ENCODE results near the gene CISD3.

The CISD3 gene

DNA sequence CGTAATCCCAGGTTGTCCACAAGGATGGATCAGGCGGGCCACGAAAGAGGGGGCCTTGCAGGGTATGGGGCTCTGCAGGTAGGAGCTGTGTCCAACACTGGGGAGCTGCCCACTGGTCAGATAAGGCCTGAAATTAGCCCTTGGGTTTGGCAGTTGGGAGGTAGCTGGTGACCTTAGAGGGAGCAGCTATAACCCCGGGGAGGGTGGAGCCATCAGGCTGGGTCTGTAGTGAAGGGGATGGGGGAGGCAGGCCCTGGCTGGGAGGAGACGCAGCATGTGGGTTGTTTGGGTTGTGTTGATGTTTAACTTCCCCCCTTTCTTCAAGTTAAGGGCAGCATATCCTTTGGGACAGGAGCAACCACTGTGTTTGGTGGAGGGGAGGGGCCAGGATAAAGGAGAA is 19.2 kb upstream of the CISD3 start:
- no peak for DNase-seq (ENCODE audit: extremely low read depth, insufficient read length)
- peaks cover 45% of the 10 kb centered on the region for H3K36me3 ChIP-seq (ENCODE audit: control insufficient read depth, insufficient read depth, low read length)
- no peaks in the 10 kb centered on the region for H3K27me3 ChIP-seq (replicated peaks; ENCODE audit: control insufficient read depth, insufficient read depth, low read length)
- H3K4me3 ChIP-seq (replicated peaks; ENCODE audit: low read depth, low read length) = no peak overlapping the region
- TF ChIP-seq CTCF (IDR thresholded peaks at IDR 0.05; ENCODE audit: insufficient read depth, low read length, poor library complexity, severe bottlenecking) = no peak

DNA sequence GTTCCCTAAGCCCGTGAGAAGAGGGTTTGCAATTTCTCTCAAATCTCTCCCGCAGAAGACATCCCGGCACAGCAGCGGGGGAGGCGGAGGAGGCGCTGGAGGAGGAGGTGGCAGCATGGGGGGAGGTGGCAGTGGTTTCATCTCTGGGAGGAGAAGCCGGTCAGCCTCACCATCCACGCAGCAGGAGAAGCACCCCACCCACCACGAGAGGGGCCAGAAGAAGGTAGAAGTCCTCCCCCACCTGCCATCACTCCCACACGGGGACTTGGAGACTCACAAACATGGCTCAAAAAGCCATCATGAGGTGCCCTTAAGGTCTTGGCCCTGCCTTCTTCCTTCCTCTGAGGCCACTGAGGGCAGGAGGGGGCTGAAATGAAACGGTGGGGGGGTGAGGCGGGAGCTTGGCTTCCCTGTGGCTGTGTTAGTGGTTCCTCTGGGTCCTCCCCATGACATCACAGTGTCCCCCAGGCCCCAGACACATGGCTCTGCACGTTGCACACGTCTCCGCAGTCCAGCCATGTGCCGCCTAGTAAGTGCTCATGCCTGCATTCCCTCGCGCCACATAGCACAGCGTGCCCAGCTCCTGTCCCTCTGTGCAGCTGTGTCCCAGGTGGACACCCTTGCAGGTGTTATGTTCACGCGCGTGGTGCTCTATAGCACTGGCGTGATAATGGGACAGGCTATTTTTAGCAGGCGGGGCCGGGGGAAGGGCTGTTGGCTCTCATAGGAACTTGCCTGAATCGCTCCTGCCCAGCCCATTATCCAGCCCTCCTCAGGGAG is 18.2 kb upstream of the CISD3 start:
- TF ChIP-seq CTCF (IDR thresholded peaks at IDR 0.05; ENCODE audit: insufficient read depth, low read length, poor library complexity, severe bottlenecking) = no peak
- no peaks in the 10 kb centered on the region for H3K27me3 ChIP-seq (replicated peaks; ENCODE audit: control insufficient read depth, insufficient read depth, low read length)
- no peak for DNase-seq (ENCODE audit: extremely low read depth, insufficient read length)
- peaks cover 52% of the 10 kb centered on the region for H3K36me3 ChIP-seq (ENCODE audit: control insufficient read depth, insufficient read depth, low read length)
- H3K4me3 ChIP-seq (replicated peaks; ENCODE audit: low read depth, low read length) = no peak overlapping the region

DNA sequence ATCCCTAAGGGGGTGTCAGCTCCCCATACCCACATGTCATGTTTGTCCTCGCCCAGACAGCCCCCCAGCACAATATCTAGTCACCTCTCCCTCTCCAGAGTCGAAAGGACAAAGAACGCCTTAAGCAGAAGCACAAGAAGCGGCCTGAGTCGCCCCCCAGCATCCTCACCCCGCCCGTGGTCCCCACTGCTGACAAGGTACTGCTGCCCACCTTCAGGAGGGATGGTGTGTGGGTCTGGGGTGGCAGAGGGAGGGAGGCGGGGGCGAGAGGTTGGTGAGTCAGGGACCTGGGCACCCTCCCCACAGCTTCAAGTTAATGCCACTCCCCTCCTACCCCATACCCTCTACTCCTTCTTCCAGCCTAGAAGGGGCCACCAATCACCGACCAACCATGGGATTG is 17.5 kb upstream of the CISD3 start:
- Histone ChIP-seq H3K36me3 (ENCODE audit: control insufficient read depth, insufficient read depth, low read length) (peaks cover 58% of the 10 kb centered on the region), H3K4me3 (replicated peaks; ENCODE audit: low read depth, low read length) (no peak overlapping the region), H3K27me3 (replicated peaks; ENCODE audit: control insufficient read depth, insufficient read depth, low read length) (no peaks in the 10 kb centered on the region)
- DNase-seq (ENCODE audit: extremely low read depth, insufficient read length) = no peak
- no peak for TF ChIP-seq CTCF (IDR thresholded peaks at IDR 0.05; ENCODE audit: insufficient read depth, low read length, poor library complexity, severe bottlenecking)

DNA sequence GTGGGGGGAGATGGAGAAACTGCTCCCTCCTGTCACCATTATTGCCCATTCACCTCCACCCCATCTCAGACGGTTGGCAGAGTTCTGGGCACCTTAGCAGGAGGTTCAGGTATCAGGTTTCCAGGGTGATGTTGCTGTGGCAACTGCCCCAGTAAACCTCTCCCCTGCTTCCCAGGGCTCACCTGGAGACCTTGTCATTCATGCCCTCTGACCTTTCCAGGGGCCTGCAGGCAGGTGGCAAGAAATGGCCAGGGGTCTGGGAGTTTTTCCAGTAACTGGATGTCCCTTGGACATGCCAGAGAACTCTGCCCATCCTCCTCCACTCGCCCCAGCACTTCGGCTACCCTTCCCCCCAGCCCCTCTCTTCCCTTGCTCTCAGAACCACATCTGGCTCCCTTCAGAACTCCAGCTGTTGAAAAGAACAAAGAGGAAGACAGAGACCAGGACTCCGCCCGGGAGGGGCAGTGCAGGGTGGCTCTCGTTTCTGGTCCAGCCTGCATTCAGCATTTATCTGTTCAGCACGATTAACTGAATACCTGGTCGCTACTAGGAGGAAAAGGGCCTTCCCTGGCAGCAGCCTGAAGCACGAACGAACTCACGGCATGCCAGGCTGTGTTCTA is 16.6 kb upstream of the CISD3 start:
- H3K4me3 ChIP-seq (replicated peaks; ENCODE audit: low read depth, low read length) = no peak overlapping the region
- no peaks in the 10 kb centered on the region for H3K27me3 ChIP-seq (replicated peaks; ENCODE audit: control insufficient read depth, insufficient read depth, low read length)
- peaks cover 62% of the 10 kb centered on the region for H3K36me3 ChIP-seq (ENCODE audit: control insufficient read depth, insufficient read depth, low read length)
- DNase-seq (ENCODE audit: extremely low read depth, insufficient read length) = no peak
- no peak for TF ChIP-seq CTCF (IDR thresholded peaks at IDR 0.05; ENCODE audit: insufficient read depth, low read length, poor library complexity, severe bottlenecking)

- no peaks in the 10 kb centered on the region for H3K27me3 ChIP-seq (replicated peaks; ENCODE audit: control insufficient read depth, insufficient read depth, low read length)
- H3K36me3 ChIP-seq (ENCODE audit: control insufficient read depth, insufficient read depth, low read length) = peaks cover 59% of the 10 kb centered on the region
- no peak for DNase-seq (ENCODE audit: extremely low read depth, insufficient read length)
- TF ChIP-seq CTCF (IDR thresholded peaks at IDR 0.05; ENCODE audit: insufficient read depth, low read length, poor library complexity, severe bottlenecking) = no peak
- H3K4me3 ChIP-seq (replicated peaks; ENCODE audit: low read depth, low read length) = no peak overlapping the region
Measured at GRCh38 chr17:38715216-38715943, 14.8 kb upstream of the CISD3 start.
